Measurements from ENCODE around the gene ANKRD63. TPM values are rescaled to one million over a fixed set of nuclear protein-coding genes. Genes with fewer than 3 reads are reported as not detected.

Gene ANKRD63
- total and polyA plus RNA-seq, 9 of the 15 experiments (the other 6 are each of a cell fraction or from before 2014, with no cell fraction given), result 1.3 to 2.0 (median 1.8) TPM; not detected in 6

- 20% methylated on average over 12 of the region's 12 CpGs for WGBS (ENCODE audit: insufficient coverage, low coverage, missing lambda C conversion rate)
- FAIRE-seq (peak; percentile 69), ATAC-seq (peak; percentile 81), DNase-seq (ENCODE audit: extremely low read depth in 1 of 4, low spot score in 3 of 4) (peak; percentile 62 to 69 (median 64))
- intact Hi-C loops (cut with micrococcal nuclease) (no loop called here), in situ Hi-C loops (cut with MboI) (no loop called here)
- Histone ChIP-seq H4K20me1 (replicated peaks; ENCODE audit: control insufficient read depth, insufficient read depth, low read length) (no peaks in the 10 kb centered on the region), H2AFZ (ENCODE audit: low read depth, low read length) (peak overlapping the region; percentile 78), H3K9me1 (ENCODE audit: control insufficient read depth, insufficient read depth, low read length) (no peaks in the 10 kb centered on the region), H3K36me3 (ENCODE audit: control insufficient read depth, insufficient read depth, low read length) (no peaks in the 10 kb centered on the region), H3K9me3 (replicated peaks; ENCODE audit: control insufficient read depth, insufficient read depth, low read depth, low read length) (no peaks in the 10 kb centered on the region), H3K9ac (ENCODE audit: insufficient read depth in 1 of 2, low read depth in 2 of 2, low read length in 2 of 2) (peak overlapping the region; percentile 19 to 80; a peak in 3 of 4 replicates), H3K4me2 (ENCODE audit: insufficient read depth, low read length) (peak overlapping the region; percentile 55), H3K4me1 (replicated peaks in 1 of 2; ENCODE audit: control insufficient read depth in 2 of 2, insufficient read depth in 2 of 2, low read length in 2 of 2) (peaks cover 19 to 30% of the 10 kb centered on the region in 2 experiments; a peak in 4 of 5 replicates), H3K79me2 (ENCODE audit: control insufficient read depth, insufficient read depth, low read length) (no peaks in the 10 kb centered on the region), H3K27me3 (ENCODE audit: control insufficient read depth in 2 of 2, insufficient read depth in 2 of 2, low read length in 2 of 2) (no peaks in the 10 kb centered on the region), H3K27ac (ENCODE audit: extremely low read depth, low read depth, low read length) (peak overlapping the region; percentile 18), H3K4me3 (no peak overlapping the region)
- ChIA-PET CTCF (ENCODE audit: low intra/inter-chr PET ratio) (no interaction called here), POLR2A (interaction anchor here (0.9 to 1.6 kb wide), 5 partner anchors 8 to 14 kb away, joined by 3 to 13 read pairs (median 4); no protein-coding TSS in a partner anchor)
- BruUV-seq (replicated peaks), result no TSS peak
- TF ChIP-seq HDAC8 (tag; IDR thresholded peaks at IDR 0.05) (no peak), MYC (IDR thresholded peaks at IDR 0.05; ENCODE audit: low read depth, low read length) (no peak), MYC (CRISPR knock-in tag; IDR thresholded peaks at IDR 0.05; ENCODE audit: borderline replicate concordance, low read depth) (no peak), MXI1 (IDR thresholded peaks at IDR 0.05; ENCODE audit: low read depth, low read length) (no peak), ZKSCAN1 (IDR thresholded peaks at IDR 0.05; ENCODE audit: low read depth, low read length) (no peak), GTF3C2 (IDR thresholded peaks at IDR 0.05; ENCODE audit: borderline replicate concordance, extremely low read depth, insufficient read length) (no peak), TCF15 (CRISPR knock-in tag; IDR thresholded peaks at IDR 0.05) (no peak), ZNF79 (CRISPR knock-in tag; IDR thresholded peaks at IDR 0.05; ENCODE audit: low read depth) (no peak), NELFE (IDR thresholded peaks at IDR 0.05; ENCODE audit: insufficient read depth, insufficient read length) (no peak), ZNF224 (CRISPR knock-in tag; IDR thresholded peaks at IDR 0.05) (no peak), ELF1 (tag; IDR thresholded peaks at IDR 0.05) (no peak), TBL1XR1 (IDR thresholded peaks at IDR 0.05; ENCODE audit: low read length in 2 of 2) (no peak), C11orf30 (IDR thresholded peaks at IDR 0.05; ENCODE audit: low read depth) (no peak), ZNF184 (CRISPR knock-in tag; IDR thresholded peaks at IDR 0.05) (no peak), ZEB2 (IDR thresholded peaks at IDR 0.05) (no peak), SMARCA4 (IDR thresholded peaks at IDR 0.05) (peak; percentile 44; the same call in 1 of the 2 replicates), TFAP4 (CRISPR knock-in tag; IDR thresholded peaks at IDR 0.05; ENCODE audit: borderline replicate concordance) (peak; percentile 34; the same call in 1 of the 2 replicates), WHSC1 (IDR thresholded peaks at IDR 0.05; ENCODE audit: low read length) (no peak)
- TF ChIP-seq, protein P1, sequence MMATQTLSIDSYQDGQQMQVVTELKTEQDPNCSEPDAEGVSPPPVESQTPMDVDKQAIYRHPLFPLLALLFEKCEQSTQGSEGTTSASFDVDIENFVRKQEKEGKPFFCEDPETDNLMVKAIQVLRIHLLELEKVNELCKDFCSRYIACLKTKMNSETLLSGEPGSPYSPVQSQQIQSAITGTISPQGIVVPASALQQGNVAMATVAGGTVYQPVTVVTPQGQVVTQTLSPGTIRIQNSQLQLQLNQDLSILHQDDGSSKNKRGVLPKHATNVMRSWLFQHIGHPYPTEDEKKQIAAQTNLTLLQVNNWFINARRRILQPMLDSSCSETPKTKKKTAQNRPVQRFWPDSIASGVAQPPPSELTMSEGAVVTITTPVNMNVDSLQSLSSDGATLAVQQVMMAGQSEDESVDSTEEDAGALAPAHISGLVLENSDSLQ (IDR thresholded peaks at IDR 0.05), result peak; percentile 81
These were observed 18.8 kb upstream of the ANKRD63 start for GRCh38 chr15:40301467-40302179.

Measured in K562 (cell line).